GM12865 (cell line): ENCODE measurements around the gene RPA3.
"Not testable (repeated sequence)": the region's sequence is repeated elsewhere in the genome, so short reads cannot be mapped to it uniquely, and the experiment has no call there.

ENCODE experiments used
- DNase-seq: peaks from one replicate; pipeline ENCODE4 v3.0.0; 2010; ENCODE audit warnings: low read depth
- H3K4me3 ChIP-seq: 2 replicates; pipeline ENCODE4 v1.5.1; 2011; ENCODE audit warnings: mild to moderate bottlenecking, low read depth, low read length, control low read depth
- TF ChIP-seq, protein P1 (sequence below): IDR thresholded peaks from 2 replicates; pipeline ENCODE4 v1.5.1; 2011; ENCODE audit warnings: low read length, control low read depth, low read depth, inconsistent platforms; ENCODE audit not compliant: insufficient read depth; ENCODE audit errors: missing control alignments

Gene RPA3

DNA sequence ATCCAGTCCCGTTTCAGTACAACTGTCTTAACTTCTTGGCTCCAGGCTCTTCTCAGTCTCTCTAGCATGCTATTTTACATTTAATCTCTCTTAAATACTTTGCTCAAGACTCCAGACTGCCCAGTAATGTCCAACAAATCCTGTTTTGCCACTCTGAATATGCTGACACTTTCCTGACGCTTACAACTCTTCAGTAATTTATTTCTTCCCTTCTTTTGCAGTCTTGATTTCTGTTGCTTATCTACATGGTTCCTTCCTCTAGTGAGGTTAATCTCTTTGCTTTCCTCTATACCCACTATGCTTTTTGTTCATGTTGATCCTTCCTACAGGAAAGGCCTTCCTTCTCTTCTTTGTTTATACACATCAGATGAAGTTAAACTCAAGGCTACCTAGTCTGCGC lies 54.1 kb downstream of the RPA3 start:
- TF ChIP-seq, protein P1, sequence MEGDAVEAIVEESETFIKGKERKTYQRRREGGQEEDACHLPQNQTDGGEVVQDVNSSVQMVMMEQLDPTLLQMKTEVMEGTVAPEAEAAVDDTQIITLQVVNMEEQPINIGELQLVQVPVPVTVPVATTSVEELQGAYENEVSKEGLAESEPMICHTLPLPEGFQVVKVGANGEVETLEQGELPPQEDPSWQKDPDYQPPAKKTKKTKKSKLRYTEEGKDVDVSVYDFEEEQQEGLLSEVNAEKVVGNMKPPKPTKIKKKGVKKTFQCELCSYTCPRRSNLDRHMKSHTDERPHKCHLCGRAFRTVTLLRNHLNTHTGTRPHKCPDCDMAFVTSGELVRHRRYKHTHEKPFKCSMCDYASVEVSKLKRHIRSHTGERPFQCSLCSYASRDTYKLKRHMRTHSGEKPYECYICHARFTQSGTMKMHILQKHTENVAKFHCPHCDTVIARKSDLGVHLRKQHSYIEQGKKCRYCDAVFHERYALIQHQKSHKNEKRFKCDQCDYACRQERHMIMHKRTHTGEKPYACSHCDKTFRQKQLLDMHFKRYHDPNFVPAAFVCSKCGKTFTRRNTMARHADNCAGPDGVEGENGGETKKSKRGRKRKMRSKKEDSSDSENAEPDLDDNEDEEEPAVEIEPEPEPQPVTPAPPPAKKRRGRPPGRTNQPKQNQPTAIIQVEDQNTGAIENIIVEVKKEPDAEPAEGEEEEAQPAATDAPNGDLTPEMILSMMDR, result no peak
- no peak overlapping the region for H3K4me3 ChIP-seq
- DNase-seq, result no peak

DNA sequence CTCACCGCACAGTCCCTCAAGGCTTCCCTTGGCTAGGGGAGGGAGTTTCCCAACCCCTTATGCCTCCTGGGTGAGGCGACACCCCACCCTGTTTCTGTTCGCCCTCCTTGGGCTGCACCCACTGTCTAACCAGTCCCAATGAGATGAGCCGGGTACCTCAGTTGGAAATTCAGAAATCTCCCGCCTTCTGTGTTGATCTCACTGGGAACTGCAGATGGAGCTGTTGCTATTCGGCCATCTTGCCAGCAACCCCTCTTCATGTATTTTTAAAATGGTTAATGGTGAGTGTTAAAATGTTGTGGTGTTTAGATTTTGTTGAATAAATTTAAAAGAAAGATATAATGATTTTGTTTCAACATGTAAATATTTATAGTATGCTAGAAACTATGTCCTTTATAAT lies 55.9 kb downstream of the RPA3 start:
- DNase-seq, result no peak
- TF ChIP-seq, protein P1, result no peak
- no peak overlapping the region for H3K4me3 ChIP-seq

GRCh38 chr7:7656459-7656858 lies 61.9 kb downstream of the RPA3 start:
- not testable (repeated sequence) for DNase-seq, H3K4me3 ChIP-seq

DNA sequence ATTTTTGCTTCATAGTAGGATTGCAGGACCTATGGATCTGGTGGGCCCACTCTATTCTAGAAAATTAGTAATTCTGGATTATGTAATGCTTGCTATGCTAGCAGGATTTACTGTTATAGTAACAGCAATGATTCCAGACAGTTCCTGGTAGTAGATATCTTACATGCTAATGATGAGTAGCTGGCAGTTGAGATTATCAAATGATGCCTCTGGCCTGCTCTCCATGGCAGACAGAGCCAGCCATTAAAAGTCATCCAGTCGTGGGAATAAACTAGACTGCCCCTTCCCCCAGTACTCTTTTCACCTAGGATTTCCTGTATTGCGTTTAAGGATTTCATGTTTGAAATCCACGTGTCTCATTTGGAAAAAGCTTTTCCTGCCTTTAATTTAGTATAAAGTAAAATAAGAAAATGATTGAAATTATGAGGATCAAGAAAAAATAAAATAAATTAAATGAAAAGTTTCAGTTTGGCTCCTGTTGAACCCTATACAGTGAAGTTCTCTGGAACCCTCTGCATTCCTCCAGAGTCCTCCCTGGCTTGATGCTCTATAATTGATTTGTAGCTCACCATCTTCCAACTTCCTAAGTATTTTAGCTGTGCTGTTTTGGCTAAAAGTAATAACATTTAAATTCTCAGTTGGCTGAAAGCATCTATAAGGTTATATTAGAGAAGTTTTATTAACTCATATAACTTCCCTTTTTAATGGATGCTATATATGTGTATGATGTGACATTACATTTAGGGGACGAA lies 63.3 kb downstream of the RPA3 start:
- no peak overlapping the region for H3K4me3 ChIP-seq
- no peak for DNase-seq
- TF ChIP-seq, protein P1, result no peak

DNA sequence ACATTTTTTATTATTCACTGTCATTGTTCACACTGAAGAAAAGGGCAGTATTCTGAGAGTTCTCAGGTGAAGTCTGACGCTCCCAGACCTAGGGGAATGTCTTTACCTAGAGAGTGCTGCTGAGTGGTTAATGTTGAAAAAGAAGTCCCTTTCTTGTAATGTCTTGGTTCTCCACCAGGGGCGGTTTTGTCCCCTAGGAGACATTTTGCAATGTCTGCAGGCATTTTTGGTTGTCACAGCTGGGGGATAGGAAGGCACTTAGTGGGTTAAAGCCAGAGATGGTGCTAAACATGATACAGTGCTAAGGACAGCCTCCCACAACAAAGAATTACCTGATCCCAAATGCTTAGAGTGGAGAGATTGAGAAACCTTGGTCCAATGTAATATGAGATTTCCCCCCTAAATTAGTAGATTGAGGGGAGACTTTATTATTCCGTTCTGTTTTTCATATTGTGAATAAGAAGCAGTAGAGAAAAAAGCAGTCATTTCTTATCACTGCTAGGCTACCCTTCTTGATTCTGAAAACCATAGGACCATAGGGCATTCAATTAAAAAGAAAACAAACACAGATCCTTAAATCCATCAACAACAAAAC lies 64.7 kb downstream of the RPA3 start:
- TF ChIP-seq, protein P1, result peak; percentile 48
- DNase-seq, result peak; percentile 39
- no peak overlapping the region for H3K4me3 ChIP-seq

DNA sequence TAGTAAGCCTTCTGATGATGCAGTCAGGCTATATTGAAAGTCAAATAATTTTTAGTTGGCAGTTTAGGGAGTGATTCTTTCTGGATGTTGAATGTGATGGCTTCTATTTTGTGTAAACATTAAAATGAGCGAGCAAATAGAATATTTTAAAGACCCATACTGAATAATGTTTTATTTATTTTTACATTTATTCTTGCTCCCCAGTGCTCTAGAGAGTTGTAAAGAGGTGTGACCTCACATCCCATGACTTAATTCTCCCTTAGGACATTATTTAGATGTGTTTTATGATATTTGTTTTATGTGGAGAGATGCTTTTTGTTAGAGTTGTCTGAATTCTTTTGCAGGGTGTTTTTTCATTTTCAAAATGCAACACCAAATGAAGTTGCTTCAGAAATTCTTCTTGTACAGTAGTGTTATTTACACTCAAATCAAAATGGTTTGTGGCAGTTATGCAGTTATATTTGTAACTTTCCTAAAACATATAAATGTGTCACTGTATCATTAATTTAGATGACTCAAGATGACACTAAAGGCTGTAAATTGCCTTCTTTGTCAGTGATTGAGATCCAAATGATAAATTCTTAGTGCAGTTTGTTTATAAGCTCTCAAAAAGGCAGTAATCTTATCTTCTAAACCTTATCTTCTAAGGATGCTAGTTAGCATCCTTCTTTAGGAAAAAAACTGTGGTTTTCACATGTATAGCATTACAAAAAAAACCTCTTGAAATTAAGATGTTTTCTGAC lies 65.4 kb downstream of the RPA3 start:
- no peak for DNase-seq
- TF ChIP-seq, protein P1, result no peak
- H3K4me3 ChIP-seq, result no peak overlapping the region

DNA sequence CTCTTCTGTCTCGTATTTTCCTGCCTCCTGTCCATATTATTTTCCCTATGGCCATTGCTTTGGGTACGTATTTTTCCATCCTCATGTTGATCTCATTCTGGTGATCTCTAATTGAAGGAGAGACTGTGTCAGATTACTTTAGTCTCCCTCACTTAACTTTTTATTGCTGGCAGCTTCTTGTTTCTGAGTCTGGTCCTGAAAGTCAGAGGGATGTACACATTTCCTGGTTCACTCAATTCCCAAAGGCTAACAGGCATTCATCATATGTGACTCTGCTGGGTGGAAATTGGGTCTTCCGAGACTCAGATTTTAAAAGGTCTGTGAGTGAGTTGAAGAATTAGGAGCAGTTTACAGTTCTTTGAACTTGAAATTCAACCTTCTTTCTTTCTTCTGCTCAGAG lies 66.9 kb downstream of the RPA3 start:
- H3K4me3 ChIP-seq, result no peak overlapping the region
- no peak for DNase-seq
- TF ChIP-seq, protein P1, result no peak
